ENCODE results near the gene FPGS.
A peak's percentile ranks its signal among the peaks of the same experiment; 100 is the strongest.
"Not testable (repeated sequence)": the region's sequence is repeated elsewhere in the genome, so short reads cannot be mapped to it uniquely, and the experiment has no call there.

FPGS gene

GRCh38 chr9:127771570-127772189 lies 31.0 kb upstream of the FPGS start:
- no peak for DNase-seq

- no peak for DNase-seq
Measured at GRCh38 chr9:127772603-127773002, 30.1 kb upstream of the FPGS start.

- no peak for DNase-seq
Measured at GRCh38 chr9:127773272-127773671, 29.4 kb upstream of the FPGS start.

- no peak for DNase-seq
Measured at GRCh38 chr9:127773981-127774380, 28.7 kb upstream of the FPGS start.

- peak; percentile 71 for DNase-seq
Measured at GRCh38 chr9:127776195-127776923, 26.3 kb upstream of the FPGS start.

GRCh38 chr9:127776924-127777289 lies 25.8 kb upstream of the FPGS start:
- no peak for DNase-seq

- DNase-seq, result no peak
Measured at GRCh38 chr9:127777368-127777980, 25.2 kb upstream of the FPGS start.

- DNase-seq, result peak; percentile 45
Measured at GRCh38 chr9:127778280-127779135, 24.2 kb upstream of the FPGS start, which contains the start of gene SH2D3C. Gene SH2D3C, minus strand, starts transcription at chr9:127778666. Its CDS starts 39 bp downstream, at chr9:127778627.

GRCh38 chr9:127779136-127779981 lies 23.3 kb upstream of the FPGS start:
- peak; percentile 62 for DNase-seq

GRCh38 chr9:127780126-127780885 lies 22.4 kb upstream of the FPGS start:
- DNase-seq, result no peak

- not testable (repeated sequence) for DNase-seq
Measured at GRCh38 chr9:127780909-127781308, 21.8 kb upstream of the FPGS start.

GRCh38 chr9:127781806-127782205 lies 20.9 kb upstream of the FPGS start:
- DNase-seq, result no peak

- peak; percentile 61 for DNase-seq
Measured at GRCh38 chr9:127783111-127784008, 19.3 kb upstream of the FPGS start.

GRCh38 chr9:127785023-127785932 lies 17.4 kb upstream of the FPGS start:
- peak; percentile 89 for DNase-seq

GRCh38 chr9:127785933-127786772 lies 16.5 kb upstream of the FPGS start, which contains the start of gene CDK9:
Gene CDK9, plus strand, starts transcription at chr9:127786034. Its CDS starts 115 bp downstream, at chr9:127786149.
- DNase-seq, result peak; percentile 93

- no peak for DNase-seq
Measured at GRCh38 chr9:127786773-127787104, 15.9 kb upstream of the FPGS start.

GRCh38 chr9:127788337-127789011 lies 14.2 kb upstream of the FPGS start:
- no peak for DNase-seq

- no peak for DNase-seq
Measured at GRCh38 chr9:127789179-127789578, 13.5 kb upstream of the FPGS start.

All from activated CD8-positive, alpha-beta memory T cell treated with anti-CD3 and anti-CD28 coated beads, Interleukin-2, amount 50 U/mL, for 4 hours (primary cell).